Ishikawa (cell line): ENCODE results near the gene GPLD1.

Experiments used
- EP300 ChIP-seq: IDR thresholded peaks from 2 replicates; pipeline ENCODE4 v1.6.1; 2012; ENCODE audit warnings: borderline replicate concordance
- TAF1 ChIP-seq: IDR thresholded peaks from 2 replicates; pipeline ENCODE4 v1.6.1; 2012; ENCODE audit warnings: low read depth, mild to moderate bottlenecking

- TF ChIP-seq EP300 (no peak), TAF1 (no peak)
Observed at GRCh38 chr6:24477070-24477469, 12.3 kb downstream of the GPLD1 start.
